Raji (cell line): ENCODE data around the gene AQP12B.

Source experiments
- POLR2A ChIP-seq: IDR thresholded peaks from 2 replicates; pipeline ENCODE4 v1.6.1; 2011; ENCODE audit warnings: low read depth, low read length, control low read depth; ENCODE audit not compliant: insufficient read depth

AQP12B gene

GRCh38 chr2:240642061-240642805 lies 40.5 kb downstream of the AQP12B start:
- no peak for TF ChIP-seq POLR2A

GRCh38 chr2:240640939-240641338 lies 41.7 kb downstream of the AQP12B start:
- TF ChIP-seq POLR2A, result no peak

- no peak for TF ChIP-seq POLR2A
Observed at GRCh38 chr2:240639566-240639965, 43.1 kb downstream of the AQP12B start.

GRCh38 chr2:240638512-240639160 lies 44.0 kb downstream of the AQP12B start:
- TF ChIP-seq POLR2A, result no peak

- no peak for TF ChIP-seq POLR2A
Observed at GRCh38 chr2:240637901-240638345, 44.8 kb downstream of the AQP12B start.

GRCh38 chr2:240637116-240637900 lies 45.4 kb downstream of the AQP12B start:
- no peak for TF ChIP-seq POLR2A

- TF ChIP-seq POLR2A, result no peak
Observed at GRCh38 chr2:240636563-240637115, 46.0 kb downstream of the AQP12B start.

GRCh38 chr2:240635998-240636547 lies 46.6 kb downstream of the AQP12B start:
- no peak for TF ChIP-seq POLR2A

GRCh38 chr2:240635121-240635997 lies 47.3 kb downstream of the AQP12B start:
- no peak for TF ChIP-seq POLR2A

- no peak for TF ChIP-seq POLR2A
Observed at GRCh38 chr2:240632306-240632721, 50.4 kb downstream of the AQP12B start.

GRCh38 chr2:240631548-240632305 lies 51.0 kb downstream of the AQP12B start:
- TF ChIP-seq POLR2A, result no peak

- no peak for TF ChIP-seq POLR2A
Observed at GRCh38 chr2:240630771-240631547, 51.7 kb downstream of the AQP12B start.
